ENCODE results near the gene HEATR5B. TPM values are rescaled to one million over a fixed set of nuclear protein-coding genes. Genes with fewer than 3 reads are reported as not detected.

HEATR5B gene
- total RNA-seq, 1 donor: 29.3 TPM

DNA sequence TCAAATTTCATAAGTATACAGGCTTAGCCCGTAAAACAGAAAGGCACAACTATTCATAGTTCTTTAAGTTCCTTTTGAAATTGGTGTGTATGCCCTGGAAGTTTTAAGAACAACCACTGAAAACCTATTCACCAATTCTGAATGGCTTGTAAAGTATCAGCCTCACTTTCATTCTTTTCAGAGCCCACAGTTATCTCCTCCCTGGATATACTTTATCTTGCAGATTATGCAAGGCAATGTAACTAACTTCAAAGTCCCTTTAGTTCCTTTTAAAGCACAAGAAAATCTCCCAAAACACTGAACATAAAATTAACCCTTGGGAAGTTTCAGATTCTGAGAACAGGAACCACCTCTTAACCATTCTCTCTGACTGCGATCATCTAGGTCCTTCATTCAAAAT lies 119.0 kb downstream of the HEATR5B start:
- Histone ChIP-seq H3K9me3 (ENCODE audit: low read depth, low read length) (no peaks in the 10 kb centered on the region), H3K4me1 (ENCODE audit: insufficient read depth, low read length) (peaks cover 7% of the 10 kb centered on the region), H3K79me2 (ENCODE audit: insufficient read depth, low read length) (peaks cover 61% of the 10 kb centered on the region), H3K27me3 (ENCODE audit: insufficient read depth, low read length) (no peaks in the 10 kb centered on the region), H3K36me3 (ENCODE audit: insufficient read depth, low read length) (no peaks in the 10 kb centered on the region), H3K4me2 (ENCODE audit: insufficient read depth, low read length) (peak overlapping the region; percentile 83), H2AFZ (ENCODE audit: low read length) (peak overlapping the region; percentile 64), H4K20me1 (ENCODE audit: insufficient read depth, low read length) (peaks cover 13% of the 10 kb centered on the region), H3K27ac (ENCODE audit: low read depth, low read length) (no peak overlapping the region), H3K4me3 (ENCODE audit: insufficient read depth, low read length) (peak overlapping the region; percentile 85)
- TF ChIP-seq, protein P1, sequence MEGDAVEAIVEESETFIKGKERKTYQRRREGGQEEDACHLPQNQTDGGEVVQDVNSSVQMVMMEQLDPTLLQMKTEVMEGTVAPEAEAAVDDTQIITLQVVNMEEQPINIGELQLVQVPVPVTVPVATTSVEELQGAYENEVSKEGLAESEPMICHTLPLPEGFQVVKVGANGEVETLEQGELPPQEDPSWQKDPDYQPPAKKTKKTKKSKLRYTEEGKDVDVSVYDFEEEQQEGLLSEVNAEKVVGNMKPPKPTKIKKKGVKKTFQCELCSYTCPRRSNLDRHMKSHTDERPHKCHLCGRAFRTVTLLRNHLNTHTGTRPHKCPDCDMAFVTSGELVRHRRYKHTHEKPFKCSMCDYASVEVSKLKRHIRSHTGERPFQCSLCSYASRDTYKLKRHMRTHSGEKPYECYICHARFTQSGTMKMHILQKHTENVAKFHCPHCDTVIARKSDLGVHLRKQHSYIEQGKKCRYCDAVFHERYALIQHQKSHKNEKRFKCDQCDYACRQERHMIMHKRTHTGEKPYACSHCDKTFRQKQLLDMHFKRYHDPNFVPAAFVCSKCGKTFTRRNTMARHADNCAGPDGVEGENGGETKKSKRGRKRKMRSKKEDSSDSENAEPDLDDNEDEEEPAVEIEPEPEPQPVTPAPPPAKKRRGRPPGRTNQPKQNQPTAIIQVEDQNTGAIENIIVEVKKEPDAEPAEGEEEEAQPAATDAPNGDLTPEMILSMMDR (IDR thresholded peaks at IDR 0.05; ENCODE audit: extremely low read depth, low read depth, low read length): no peak
- no peak for DNase-seq (ENCODE audit: insufficient read length, low spot score, missing footprints)

DNA sequence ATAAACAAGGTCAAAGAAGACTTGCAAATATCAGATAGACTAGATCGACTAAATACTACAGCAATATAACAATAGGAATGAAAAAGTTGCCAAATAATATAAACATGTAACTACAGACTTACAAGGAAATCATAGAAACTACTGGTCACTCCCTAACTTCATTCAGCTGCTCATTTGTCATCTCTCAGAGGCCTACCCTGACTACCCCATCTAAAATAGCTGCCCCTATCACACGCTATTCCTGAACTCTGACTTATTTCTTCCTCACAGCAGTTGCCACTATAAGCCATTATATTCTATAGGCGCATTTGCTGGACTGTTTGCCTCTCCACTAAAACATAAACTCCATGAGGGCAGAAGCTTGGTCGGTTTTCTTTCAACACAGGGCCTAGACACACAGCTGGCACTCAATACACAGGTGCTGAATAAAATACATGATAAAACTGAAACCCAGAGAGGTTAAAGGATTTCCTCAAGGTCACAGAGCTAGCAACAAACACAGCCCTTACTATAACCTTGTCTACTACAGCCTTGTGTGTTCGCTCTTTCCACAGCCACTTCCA lies 119.6 kb downstream of the HEATR5B start:
- peak overlapping the region; percentile 85 for H3K4me3 ChIP-seq (ENCODE audit: insufficient read depth, low read length)
- H3K36me3 ChIP-seq (ENCODE audit: insufficient read depth, low read length): no peaks in the 10 kb centered on the region
- peak overlapping the region; percentile 83 for H3K4me2 ChIP-seq (ENCODE audit: insufficient read depth, low read length)
- DNase-seq (ENCODE audit: insufficient read length, low spot score, missing footprints): peak; percentile 58
- peaks cover 67% of the 10 kb centered on the region for H3K79me2 ChIP-seq (ENCODE audit: insufficient read depth, low read length)
- TF ChIP-seq, protein P1 (IDR thresholded peaks at IDR 0.05; ENCODE audit: extremely low read depth, low read depth, low read length): no peak
- peaks cover 13% of the 10 kb centered on the region for H4K20me1 ChIP-seq (ENCODE audit: insufficient read depth, low read length)
- no peak overlapping the region for H3K27ac ChIP-seq (ENCODE audit: low read depth, low read length)
- H3K27me3 ChIP-seq (ENCODE audit: insufficient read depth, low read length): no peaks in the 10 kb centered on the region
- H3K9me3 ChIP-seq (ENCODE audit: low read depth, low read length): no peaks in the 10 kb centered on the region
- peaks cover 7% of the 10 kb centered on the region for H3K4me1 ChIP-seq (ENCODE audit: insufficient read depth, low read length)
- H2AFZ ChIP-seq (ENCODE audit: low read length): no peak overlapping the region

GRCh38 chr2:36963734-36964133 lies 120.4 kb downstream of the HEATR5B start:
- H3K4me1 ChIP-seq (ENCODE audit: insufficient read depth, low read length): peaks cover 7% of the 10 kb centered on the region
- no peak overlapping the region for H3K4me2 ChIP-seq (ENCODE audit: insufficient read depth, low read length)
- H4K20me1 ChIP-seq (ENCODE audit: insufficient read depth, low read length): peaks cover 13% of the 10 kb centered on the region
- no peaks in the 10 kb centered on the region for H3K9me3 ChIP-seq (ENCODE audit: low read depth, low read length)
- H3K4me3 ChIP-seq (ENCODE audit: insufficient read depth, low read length): no peak overlapping the region
- no peak overlapping the region for H3K27ac ChIP-seq (ENCODE audit: low read depth, low read length)
- H3K36me3 ChIP-seq (ENCODE audit: insufficient read depth, low read length): no peaks in the 10 kb centered on the region
- H2AFZ ChIP-seq (ENCODE audit: low read length): no peak overlapping the region
- no peak for DNase-seq (ENCODE audit: insufficient read length, low spot score, missing footprints)
- no peaks in the 10 kb centered on the region for H3K27me3 ChIP-seq (ENCODE audit: insufficient read depth, low read length)
- peaks cover 75% of the 10 kb centered on the region for H3K79me2 ChIP-seq (ENCODE audit: insufficient read depth, low read length)
- TF ChIP-seq, protein P1 (IDR thresholded peaks at IDR 0.05; ENCODE audit: extremely low read depth, low read depth, low read length): no peak

DNA sequence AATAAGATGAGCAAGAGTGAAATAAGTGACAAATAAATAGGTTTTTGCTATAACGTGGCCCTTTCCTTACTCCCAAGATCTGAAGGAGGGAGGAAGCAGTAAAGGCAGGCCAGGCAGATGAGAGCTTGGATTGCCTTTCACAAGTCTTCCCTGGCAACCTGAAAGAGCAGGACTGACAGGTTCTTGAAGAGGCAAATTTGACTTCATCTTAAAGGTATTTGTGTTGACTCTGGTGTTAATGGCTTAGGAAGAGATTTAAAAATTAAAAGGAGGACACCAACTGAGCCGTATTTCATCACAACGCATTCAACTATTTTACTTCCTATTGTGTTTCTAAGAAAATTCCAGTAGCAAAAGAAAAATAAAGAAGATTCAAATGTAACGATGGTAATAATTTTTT lies 121.1 kb downstream of the HEATR5B start:
- peaks cover 81% of the 10 kb centered on the region for H3K79me2 ChIP-seq (ENCODE audit: insufficient read depth, low read length)
- H2AFZ ChIP-seq (ENCODE audit: low read length): no peak overlapping the region
- H3K4me2 ChIP-seq (ENCODE audit: insufficient read depth, low read length): no peak overlapping the region
- TF ChIP-seq, protein P1 (IDR thresholded peaks at IDR 0.05; ENCODE audit: extremely low read depth, low read depth, low read length): no peak
- H3K9me3 ChIP-seq (ENCODE audit: low read depth, low read length): no peaks in the 10 kb centered on the region
- H3K27me3 ChIP-seq (ENCODE audit: insufficient read depth, low read length): no peaks in the 10 kb centered on the region
- H3K4me3 ChIP-seq (ENCODE audit: insufficient read depth, low read length): no peak overlapping the region
- peaks cover 17% of the 10 kb centered on the region for H4K20me1 ChIP-seq (ENCODE audit: insufficient read depth, low read length)
- peaks cover 7% of the 10 kb centered on the region for H3K4me1 ChIP-seq (ENCODE audit: insufficient read depth, low read length)
- no peak overlapping the region for H3K27ac ChIP-seq (ENCODE audit: low read depth, low read length)
- no peaks in the 10 kb centered on the region for H3K36me3 ChIP-seq (ENCODE audit: insufficient read depth, low read length)
- DNase-seq (ENCODE audit: insufficient read length, low spot score, missing footprints): no peak
